PC-3 (cell line): ENCODE results near the gene VIPR2. TPM values are rescaled to one million over a fixed set of nuclear protein-coding genes. Genes with fewer than 3 reads are reported as not detected.

Experiments
- ATAC-seq: fragments of 200-7000 bp; cut with Tn5 transposase; 2 replicates; pipeline ENCODE4 v1.9.1; 2020; ENCODE audit warnings: mild to moderate bottlenecking, moderate library complexity
- BruUV-seq: library from RNA; stranded (reverse); fragments of 400-500 nt; replicated peaks from 2 replicates; lab custom pipeline; 2021; lab: Mats Ljungman, UMichigan
- CTCF ChIA-PET: fragments of 300-600 bp; sonication (Branson Sonifier 250); formaldehyde crosslinking; loops from one replicate; lab custom pipeline; 2022; ENCODE audit warnings: antibody characterized with exemption; lab: Charles Lee
- POLR2A ChIA-PET: fragments of 300-600 bp; sonication (Branson Sonifier 250); formaldehyde crosslinking; loops from one replicate; lab custom pipeline; 2022; ENCODE audit warnings: antibody characterized with exemption; ENCODE audit not compliant: unreplicated experiment; lab: Charles Lee
- DNase-seq: peaks from one replicate; pipeline ENCODE4 v3.0.0-alpha.2; 2015
- H2AFZ ChIP-seq: fragments of 300-600 bp; sonication (generic); 2 replicates; pipeline ENCODE4 v1.6.0; 2016; ENCODE audit warnings: antibody characterized with exemption, low read length
- H3F3A ChIP-seq: fragments of 300-600 bp; sonication (generic); one replicate; pipeline ENCODE4 v1.6.0; 2017; ENCODE audit warnings: antibody characterized with exemption, low read length, control low read depth, mild to moderate bottlenecking; ENCODE audit not compliant: unreplicated experiment
- H3K27ac ChIP-seq: fragments of 300-600 bp; sonication (generic); 2 replicates; pipeline ENCODE4 v1.5.1; 2016; ENCODE audit warnings: mild to moderate bottlenecking, low read length
- H3K27me3 ChIP-seq: fragments of 300-600 bp; sonication (generic); 2 replicates; pipeline ENCODE4 v1.6.1; 2016; ENCODE audit warnings: low read length, mixed read lengths
- H3K36me3 ChIP-seq: fragments of 300-600 bp; sonication (generic); 2 replicates; pipeline ENCODE4 v1.6.1; 2016; ENCODE audit warnings: low read depth, mixed run types, low read length, mixed read lengths
- H3K4me1 ChIP-seq: fragments of 300-600 bp; sonication (generic); 2 replicates; pipeline ENCODE4 v1.5.1; 2016; ENCODE audit warnings: low read length; ENCODE audit not compliant: insufficient read depth
- H3K4me2 ChIP-seq: fragments of 300-600 bp; sonication (generic); 2 replicates; pipeline ENCODE4 v1.6.0; 2016; ENCODE audit warnings: low read length
- H3K4me3 ChIP-seq: fragments of 300-600 bp; sonication (generic); 2 replicates; pipeline ENCODE4 v1.5.1; 2016; ENCODE audit warnings: mild to moderate bottlenecking, low read length, mixed read lengths
- H3K79me2 ChIP-seq: fragments of 300-600 bp; sonication (generic); 2 replicates; pipeline ENCODE4 v1.6.1; 2017; ENCODE audit warnings: low read length, mixed read lengths
- H3K9ac ChIP-seq: fragments of 300-600 bp; sonication (generic); 2 replicates; pipeline ENCODE4 v1.6.0; 2016; ENCODE audit warnings: mild to moderate bottlenecking, low read length
- H3K9me2 ChIP-seq: fragments of 300-600 bp; sonication (generic); replicated peaks from 2 replicates; pipeline ENCODE4 v1.6.1; 2016; ENCODE audit warnings: mixed run types, low read length, mixed read lengths
- H3K9me3 ChIP-seq: fragments of 300-600 bp; sonication (generic); 2 replicates; pipeline ENCODE4 v1.6.1; 2016; ENCODE audit warnings: low read length, mixed read lengths
- H4K20me1 ChIP-seq: fragments of 300-600 bp; sonication (generic); 2 replicates; pipeline ENCODE4 v1.6.1; 2016; ENCODE audit warnings: low read length, mixed read lengths
- EZH2 ChIP-seq: fragments of 300-600 bp; sonication (generic); IDR thresholded peaks from one replicate; pipeline ENCODE4 v1.6.1; 2017; ENCODE audit warnings: antibody characterized with exemption, mild to moderate bottlenecking, low read length; ENCODE audit not compliant: unreplicated experiment
- EZH2phosphoT487 ChIP-seq: fragments of 300-600 bp; sonication (generic); IDR thresholded peaks from 2 replicates; pipeline ENCODE4 v1.6.1; 2018; ENCODE audit warnings: mild to moderate bottlenecking, antibody characterized with exemption, low read length, borderline replicate concordance
- intact Hi-C: fragments of 100-400 bp; cut with micrococcal nuclease; formaldehyde crosslinking; loops from 2 replicates; pipeline ENCODE4 v1.9.0; 2023
- total RNA-seq: library from RNA; depleted of rRNA; stranded (reverse); fragments of >200 nt; gene quantifications from 2 replicates; pipeline ENCODE4 v1.2.3, GENCODE V29; 2014
- TF ChIP-seq, protein P1 (sequence below): fragments of 300-600 bp; sonication (generic); conservative IDR thresholded peaks from 2 replicates; pipeline ENCODE4 v1.5.1; 2017; ENCODE audit warnings: antibody characterized with exemption, low read depth, mild to moderate bottlenecking, low read length

The VIPR2 gene
- total RNA-seq, 1 experiment from 2014 or later = not detected

DNA sequence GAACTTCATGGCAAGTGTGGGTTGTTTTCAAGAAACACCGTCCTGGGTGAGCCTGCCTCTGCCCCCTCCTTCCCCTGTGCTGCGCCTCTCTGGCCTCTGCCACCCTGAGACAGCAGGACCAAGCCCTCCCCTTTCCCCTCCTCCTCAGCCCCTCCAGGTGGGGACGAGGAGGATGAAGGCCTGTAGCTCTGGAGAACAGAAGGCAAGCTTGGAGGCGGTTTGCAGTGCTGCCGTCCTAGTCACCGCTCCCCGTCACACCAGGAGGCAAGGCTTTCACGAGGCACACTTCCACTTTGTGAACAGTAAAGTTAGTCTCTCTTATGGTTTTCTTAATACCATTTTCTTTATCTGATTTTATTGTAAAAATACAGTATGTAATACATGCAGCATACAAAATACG is 8.8 kb upstream of the VIPR2 start:
- no peaks in the 10 kb centered on the region for H3F3A ChIP-seq
- no peaks in the 10 kb centered on the region for H3K36me3 ChIP-seq
- no peaks in the 10 kb centered on the region for H3K9me2 ChIP-seq
- H3K4me3 ChIP-seq = no peak overlapping the region
- no peak for DNase-seq
- POLR2A ChIA-PET = no interaction called here
- H3K4me2 ChIP-seq = no peak overlapping the region
- ATAC-seq = no peak
- H3K9me3 ChIP-seq = no peaks in the 10 kb centered on the region
- intact Hi-C loops = no loop called here
- CTCF ChIA-PET = no interaction called here
- H3K9ac ChIP-seq = no peak overlapping the region
- peaks cover 65% of the 10 kb centered on the region for H3K27me3 ChIP-seq
- no peaks in the 10 kb centered on the region for H3K79me2 ChIP-seq
- no peak overlapping the region for H2AFZ ChIP-seq
- H4K20me1 ChIP-seq = no peaks in the 10 kb centered on the region
- no peak overlapping the region for H3K27ac ChIP-seq
- no TSS peak for BruUV-seq
- no peaks in the 10 kb centered on the region for H3K4me1 ChIP-seq
- no peak for TF ChIP-seq EZH2
- TF ChIP-seq EZH2phosphoT487 = no peak
- TF ChIP-seq, protein P1, sequence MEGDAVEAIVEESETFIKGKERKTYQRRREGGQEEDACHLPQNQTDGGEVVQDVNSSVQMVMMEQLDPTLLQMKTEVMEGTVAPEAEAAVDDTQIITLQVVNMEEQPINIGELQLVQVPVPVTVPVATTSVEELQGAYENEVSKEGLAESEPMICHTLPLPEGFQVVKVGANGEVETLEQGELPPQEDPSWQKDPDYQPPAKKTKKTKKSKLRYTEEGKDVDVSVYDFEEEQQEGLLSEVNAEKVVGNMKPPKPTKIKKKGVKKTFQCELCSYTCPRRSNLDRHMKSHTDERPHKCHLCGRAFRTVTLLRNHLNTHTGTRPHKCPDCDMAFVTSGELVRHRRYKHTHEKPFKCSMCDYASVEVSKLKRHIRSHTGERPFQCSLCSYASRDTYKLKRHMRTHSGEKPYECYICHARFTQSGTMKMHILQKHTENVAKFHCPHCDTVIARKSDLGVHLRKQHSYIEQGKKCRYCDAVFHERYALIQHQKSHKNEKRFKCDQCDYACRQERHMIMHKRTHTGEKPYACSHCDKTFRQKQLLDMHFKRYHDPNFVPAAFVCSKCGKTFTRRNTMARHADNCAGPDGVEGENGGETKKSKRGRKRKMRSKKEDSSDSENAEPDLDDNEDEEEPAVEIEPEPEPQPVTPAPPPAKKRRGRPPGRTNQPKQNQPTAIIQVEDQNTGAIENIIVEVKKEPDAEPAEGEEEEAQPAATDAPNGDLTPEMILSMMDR = no peak

- Histone ChIP-seq H3K9me2 (no peaks in the 10 kb centered on the region), H3K9ac (no peak overlapping the region), H3K36me3 (no peaks in the 10 kb centered on the region), H3K9me3 (no peaks in the 10 kb centered on the region), H3K4me1 (no peaks in the 10 kb centered on the region), H4K20me1 (no peaks in the 10 kb centered on the region), H3K79me2 (no peaks in the 10 kb centered on the region), H3K4me2 (no peak overlapping the region), H3K27ac (no peak overlapping the region), H2AFZ (no peak overlapping the region), H3F3A (no peaks in the 10 kb centered on the region), H3K27me3 (peaks cover 62% of the 10 kb centered on the region), H3K4me3 (no peak overlapping the region)
- no peak for TF ChIP-seq EZH2
- TF ChIP-seq EZH2phosphoT487 = no peak
- TF ChIP-seq, protein P1 = no peak
- ChIA-PET CTCF (no interaction called here), POLR2A (no interaction called here)
- no TSS peak for BruUV-seq
- DNase-seq (no peak), ATAC-seq (no peak)
- intact Hi-C loops = no loop called here
Measured at GRCh38 chr7:159152816-159153215, 8.1 kb upstream of the VIPR2 start.

- Histone ChIP-seq H3F3A (no peaks in the 10 kb centered on the region), H3K9me2 (no peaks in the 10 kb centered on the region), H3K27me3 (peaks cover 51% of the 10 kb centered on the region), H2AFZ (no peak overlapping the region), H3K4me1 (no peaks in the 10 kb centered on the region), H3K79me2 (no peaks in the 10 kb centered on the region), H3K4me3 (no peak overlapping the region), H3K36me3 (no peaks in the 10 kb centered on the region), H3K9me3 (no peaks in the 10 kb centered on the region), H4K20me1 (no peaks in the 10 kb centered on the region), H3K9ac (no peak overlapping the region), H3K4me2 (no peak overlapping the region), H3K27ac (no peak overlapping the region)
- TF ChIP-seq, protein P1 = no peak
- no peak for TF ChIP-seq EZH2phosphoT487
- TF ChIP-seq EZH2 = no peak
- POLR2A ChIA-PET = no interaction called here
- BruUV-seq = no TSS peak
- intact Hi-C loops = no loop called here
- DNase-seq = no peak
- no peak for ATAC-seq
- CTCF ChIA-PET = no interaction called here
Measured at GRCh38 chr7:159151231-159151630, 6.6 kb upstream of the VIPR2 start.
